SK-N-SH (cell line): ENCODE results near the gene FAM163A. TPM values are rescaled to one million over a fixed set of nuclear protein-coding genes. Genes with fewer than 3 reads are reported as not detected.
"Not testable (repeated sequence)": the region's sequence is repeated elsewhere in the genome, so short reads cannot be mapped to it uniquely, and the experiment has no call there.

Experiments used
- CTCF ChIA-PET: fragments of 300-600, 350-600 bp; formaldehyde crosslinking; extraction: SDS; loops from one replicate; lab custom pipeline; 2021; lab: Yijun Ruan, JAX
- POLR2A ChIA-PET: fragments of 350-600 bp; sonication (Branson Sonifier 250); formaldehyde crosslinking; extraction: SDS; loops from one replicate; lab custom pipeline; 2020; ENCODE audit warnings: antibody characterized with exemption, inconsistent platforms; lab: Yijun Ruan, JAX
- DNase-seq: peaks from one replicate; pipeline ENCODE4 v3.0.0; 2012
- H2AFZ ChIP-seq: fragments of 200-600 bp; sonication (generic); 2 replicates; pipeline ENCODE4 v1.8.1; 2016; ENCODE audit warnings: antibody characterized with exemption, mild to moderate bottlenecking, low read depth
- H3F3A ChIP-seq: fragments of 200-600 bp; sonication (generic); replicated peaks from 2 replicates; pipeline ENCODE3; 2016; ENCODE audit warnings: antibody characterized with exemption, mild to moderate bottlenecking; ENCODE audit not compliant: insufficient read depth
- H3K27ac ChIP-seq, 2 experiments: fragments of 200-500 bp in 1 of 2; fragments of 200-600 bp in 1 of 2; sonication (Bioruptor generic) in 1 of 2; sonication (generic), shearing (Covaris generic) in 1 of 2; 2 replicates each; pipeline versions ENCODE4 v1.5.1 to v1.6.1; 2014 to 2016; ENCODE audit warnings: low read depth in 2 of 2, inconsistent platforms in 1 of 2, low read length in 1 of 2, mild to moderate bottlenecking in 1 of 2, mixed read lengths in 1 of 2
- H3K27me3 ChIP-seq: fragments of 200-600 bp; sonication (generic), shearing (Covaris generic); 2 replicates; pipeline ENCODE4 v1.6.1; 2016; ENCODE audit warnings: mixed run types; ENCODE audit not compliant: insufficient read depth
- H3K36me3 ChIP-seq, 2 experiments: fragments of 200-500 bp in 1 of 2; fragments of 200-600 bp in 1 of 2; sonication (Bioruptor generic) in 1 of 2; sonication (generic) in 1 of 2; replicated peaks in 1 of 2; 2 replicates each; pipeline versions ENCODE3 to v1.5.1; 2014 to 2016; ENCODE audit warnings: low read length in 1 of 2, mild to moderate bottlenecking in 1 of 2; ENCODE audit not compliant: insufficient read depth in 2 of 2, control insufficient read depth in 1 of 2
- H3K4me1 ChIP-seq, 2 experiments: fragments of 200-500 bp in 1 of 2; fragments of 200-600 bp in 1 of 2; sonication (Bioruptor generic) in 1 of 2; sonication (generic), shearing (Covaris generic) in 1 of 2; 2 replicates each; pipeline versions ENCODE4 v1.5.1 to v1.6.1; 2014 to 2016; ENCODE audit warnings: low read depth in 1 of 2, low read length in 1 of 2, mixed run types in 1 of 2; ENCODE audit not compliant: insufficient read depth in 2 of 2, control insufficient read depth in 1 of 2
- H3K4me2 ChIP-seq: fragments of 200-600 bp; sonication (generic), shearing (Covaris generic); 2 replicates; pipeline ENCODE4 v1.6.1; 2017; ENCODE audit warnings: mixed run types
- H3K4me3 ChIP-seq, 2 experiments: fragments of 200-500 bp in 1 of 2; fragments of 200-600 bp in 1 of 2; sonication (Bioruptor generic) in 1 of 2; sonication (generic), shearing (Covaris generic) in 1 of 2; 2 replicates each; pipeline versions ENCODE4 v1.5.1 to v1.8.1; 2014 to 2016; ENCODE audit warnings: low read depth in 2 of 2, inconsistent platforms in 1 of 2, low read length in 1 of 2, mild to moderate bottlenecking in 1 of 2, mixed read lengths in 1 of 2, moderate library complexity in 1 of 2
- H3K79me2 ChIP-seq: fragments of 200-600 bp; sonication (generic); 2 replicates; pipeline ENCODE4 v1.8.1; 2017; ENCODE audit warnings: mild to moderate bottlenecking; ENCODE audit not compliant: insufficient read depth
- H3K9ac ChIP-seq: fragments of 200-600 bp; sonication (generic); 2 replicates; pipeline ENCODE4 v1.6.1; 2017; ENCODE audit warnings: mixed run types
- H3K9me2 ChIP-seq: fragments of 200-600 bp; sonication (generic); 2 replicates; pipeline ENCODE4 v1.6.1; 2017; ENCODE audit warnings: mixed run types
- H3K9me3 ChIP-seq: fragments of 200-600 bp; sonication (generic); 2 replicates; pipeline ENCODE4 v1.6.1; 2017; ENCODE audit warnings: mixed run types, mild to moderate bottlenecking, moderate library complexity
- H4K20me1 ChIP-seq: fragments of 200-600 bp; sonication (generic); 2 replicates; pipeline ENCODE4 v1.6.1; 2017; ENCODE audit warnings: mild to moderate bottlenecking, mixed run types; ENCODE audit not compliant: insufficient read depth
- CHD2 ChIP-seq: fragments of 150-350 bp; IDR thresholded peaks from 2 replicates; pipeline ENCODE4 v1.6.1; 2018; ENCODE audit warnings: low read length; ENCODE audit not compliant: partially characterized antibody
- ELF1 ChIP-seq: IDR thresholded peaks from 2 replicates; pipeline ENCODE4 v1.4.0; 2012
- EP300 ChIP-seq, 2 experiments: IDR thresholded peaks; 2 replicates each; pipeline versions ENCODE4 v1.4.0 to v1.6.1; 2012; ENCODE audit warnings: borderline replicate concordance in 1 of 2, low read depth in 1 of 2, low read length in 1 of 2
- EZH2phosphoT487 ChIP-seq: fragments of 200-600 bp; sonication (generic); IDR thresholded peaks from 2 replicates; pipeline ENCODE4 v1.6.1; 2017; ENCODE audit warnings: low read depth, mixed run types, mild to moderate bottlenecking, antibody characterized with exemption, moderate library complexity, borderline replicate concordance
- FOXM1 ChIP-seq: IDR thresholded peaks from 2 replicates; pipeline ENCODE4 v1.4.0; 2012; ENCODE audit warnings: low read depth, mild to moderate bottlenecking
- IRF3 ChIP-seq: fragments of 150-350 bp; IDR thresholded peaks from 2 replicates; pipeline ENCODE4 v1.6.1; 2016; ENCODE audit warnings: mild to moderate bottlenecking, low read depth, low read length
- JUND ChIP-seq: IDR thresholded peaks from 2 replicates; pipeline ENCODE4 v1.4.0; 2012
- MXI1 ChIP-seq: IDR thresholded peaks from 2 replicates; pipeline ENCODE4 v1.6.1; 2012; ENCODE audit warnings: mild to moderate bottlenecking, low read depth, low read length, improper control_type of control experiment
- NFIC ChIP-seq: IDR thresholded peaks from 2 replicates; pipeline ENCODE4 v1.4.0; 2012; ENCODE audit warnings: borderline replicate concordance
- POLR2AphosphoS5 ChIP-seq: IDR thresholded peaks from 2 replicates; pipeline ENCODE4 v1.6.1; 2012; ENCODE audit warnings: low read depth, low read length
- RAD21 ChIP-seq: IDR thresholded peaks from 2 replicates; pipeline ENCODE4 v1.6.1; 2012; ENCODE audit warnings: mild to moderate bottlenecking, low read length
- RCOR1 ChIP-seq: fragments of 150-350 bp; IDR thresholded peaks from 2 replicates; pipeline ENCODE4 v1.6.1; 2017; ENCODE audit warnings: antibody characterized with exemption, low read length
- RFX5 ChIP-seq: IDR thresholded peaks from 2 replicates; pipeline ENCODE4 v1.6.1; 2012; ENCODE audit warnings: mild to moderate bottlenecking, improper control_type of control experiment, low read length
- RXRA ChIP-seq: IDR thresholded peaks from 2 replicates; pipeline ENCODE4 v1.4.0; 2012; ENCODE audit warnings: low read depth, mild to moderate bottlenecking, borderline replicate concordance
- SIN3A ChIP-seq: IDR thresholded peaks from 2 replicates; pipeline ENCODE4 v1.6.1; 2012; ENCODE audit warnings: low read depth, mild to moderate bottlenecking, low read length, moderate library complexity, borderline replicate concordance
- SMC3 ChIP-seq: IDR thresholded peaks from 2 replicates; pipeline ENCODE4 v1.6.1; 2012; ENCODE audit warnings: low read depth, low read length, improper control_type of control experiment
- TAF1 ChIP-seq: IDR thresholded peaks from 2 replicates; pipeline ENCODE4 v1.6.1; 2012; ENCODE audit warnings: low read depth, mild to moderate bottlenecking, low read length, moderate library complexity, borderline replicate concordance
- TCF12 ChIP-seq: IDR thresholded peaks from 2 replicates; pipeline ENCODE4 v1.4.0; 2012
- TEAD4 ChIP-seq: IDR thresholded peaks from 2 replicates; pipeline ENCODE4 v1.4.0; 2012; ENCODE audit warnings: mild to moderate bottlenecking, borderline replicate concordance; ENCODE audit not compliant: insufficient read depth
- USF1 ChIP-seq: IDR thresholded peaks from 2 replicates; pipeline ENCODE4 v1.4.0; 2012; ENCODE audit warnings: low read depth, borderline replicate concordance
- USF2 ChIP-seq: fragments of 150-350 bp; IDR thresholded peaks from 2 replicates; pipeline ENCODE4 v1.6.1; 2017; ENCODE audit warnings: antibody characterized with exemption, low read length, low read depth, borderline replicate concordance
- WGBS: methylation state at CpG from one replicate; pipeline ENCODE4 v1.1.6; 2017; ENCODE audit warnings: low lambda C conversion rate; 5-methylcytosine and 5-hydroxymethylcytosine counted together
- polyA plus RNA-seq, 3 experiments: library from polyadenylated mRNA; depleted of rRNA; stranded (reverse); fragments of >200 nt; gene quantifications; 2 replicates each; pipeline ENCODE4 v1.2.3, GENCODE V29; 2012
- TF ChIP-seq, protein P1 (sequence below): fragments of 200-600 bp; sonication (generic); IDR thresholded peaks from 2 replicates; pipeline ENCODE4 v1.6.1; 2017; ENCODE audit warnings: antibody characterized with exemption, mild to moderate bottlenecking, moderate library complexity

FAM163A gene
- polyA plus RNA-seq, 1 of the 3 experiments (the other 2 are of a cell fraction), result 0.43 TPM

- 95% methylated on average over 3 of the region's 3 CpGs for WGBS
- Histone ChIP-seq H3K9me3 (no peaks in the 10 kb centered on the region), H3K9ac (no peak overlapping the region), H3K9me2 (no peaks in the 10 kb centered on the region), H3K36me3 (peaks cover 77 to 80% of the 10 kb centered on the region in 2 experiments), H3K79me2 (peaks cover 8% of the 10 kb centered on the region; the same call in 1 of the 2 replicates), H3K27ac (no peak overlapping the region), H3K4me1 (no peaks in the 10 kb centered on the region), H3F3A (no peaks in the 10 kb centered on the region), H3K27me3 (no peaks in the 10 kb centered on the region), H3K4me3 (no peak overlapping the region), H2AFZ (no peak overlapping the region), H4K20me1 (no peaks in the 10 kb centered on the region), H3K4me2 (no peak overlapping the region)
- TF ChIP-seq RAD21 (no peak), SIN3A (no peak), NFIC (no peak), USF1 (no peak), JUND (no peak), POLR2AphosphoS5 (no peak), MXI1 (no peak), TEAD4 (no peak), IRF3 (no peak), TAF1 (no peak), EP300 (IDR thresholded peaks at IDR 0.05; ENCODE audit: borderline replicate concordance in 1 of 2, low read depth in 1 of 2, low read length in 1 of 2) (no peak), CHD2 (no peak), TCF12 (no peak), ELF1 (no peak), SMC3 (no peak), FOXM1 (no peak)
- POLR2A ChIA-PET, result no interaction called here
- no peak for DNase-seq
- CTCF ChIA-PET, result interaction anchor here (0.9 to 2.2 kb wide), 3 partner anchors 13 to 33 kb away, joined by 3 to 11 read pairs (median 4); no protein-coding TSS in a partner anchor
These were observed 105.1 kb downstream of the FAM163A start for GRCh38 chr1:179848233-179848632.

GRCh38 chr1:179853102-179853501, 110.0 kb downstream of the FAM163A start:
- DNase-seq, result no peak
- Histone ChIP-seq H3K9me3 (no peaks in the 10 kb centered on the region), H3K36me3 (peaks cover 72 to 80% of the 10 kb centered on the region in 2 experiments), H2AFZ (no peak overlapping the region), H4K20me1 (no peaks in the 10 kb centered on the region), H3F3A (peaks cover 6% of the 10 kb centered on the region), H3K4me3 (no peak overlapping the region), H3K27ac (no peak overlapping the region), H3K27me3 (no peaks in the 10 kb centered on the region), H3K79me2 (peaks cover 4% of the 10 kb centered on the region), H3K9me2 (no peaks in the 10 kb centered on the region), H3K4me1 (no peaks in the 10 kb centered on the region), H3K9ac (no peak overlapping the region), H3K4me2 (no peak overlapping the region)
- ChIA-PET POLR2A (no interaction called here), CTCF (interaction anchor here (1.1 to 1.7 kb wide), 3 partner anchors 15 to 38 kb away, joined by 3 to 7 read pairs (median 5); no protein-coding TSS in a partner anchor)
- TF ChIP-seq NFIC (no peak), RCOR1 (no peak), RXRA (no peak), USF2 (no peak), RFX5 (no peak), ELF1 (no peak), EZH2phosphoT487 (no peak), CHD2 (no peak)
- TF ChIP-seq, protein P1, sequence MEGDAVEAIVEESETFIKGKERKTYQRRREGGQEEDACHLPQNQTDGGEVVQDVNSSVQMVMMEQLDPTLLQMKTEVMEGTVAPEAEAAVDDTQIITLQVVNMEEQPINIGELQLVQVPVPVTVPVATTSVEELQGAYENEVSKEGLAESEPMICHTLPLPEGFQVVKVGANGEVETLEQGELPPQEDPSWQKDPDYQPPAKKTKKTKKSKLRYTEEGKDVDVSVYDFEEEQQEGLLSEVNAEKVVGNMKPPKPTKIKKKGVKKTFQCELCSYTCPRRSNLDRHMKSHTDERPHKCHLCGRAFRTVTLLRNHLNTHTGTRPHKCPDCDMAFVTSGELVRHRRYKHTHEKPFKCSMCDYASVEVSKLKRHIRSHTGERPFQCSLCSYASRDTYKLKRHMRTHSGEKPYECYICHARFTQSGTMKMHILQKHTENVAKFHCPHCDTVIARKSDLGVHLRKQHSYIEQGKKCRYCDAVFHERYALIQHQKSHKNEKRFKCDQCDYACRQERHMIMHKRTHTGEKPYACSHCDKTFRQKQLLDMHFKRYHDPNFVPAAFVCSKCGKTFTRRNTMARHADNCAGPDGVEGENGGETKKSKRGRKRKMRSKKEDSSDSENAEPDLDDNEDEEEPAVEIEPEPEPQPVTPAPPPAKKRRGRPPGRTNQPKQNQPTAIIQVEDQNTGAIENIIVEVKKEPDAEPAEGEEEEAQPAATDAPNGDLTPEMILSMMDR, result no peak
- 88% methylated on average over 1 of the region's 1 CpG for WGBS

GRCh38 chr1:179855831-179856230, 112.7 kb downstream of the FAM163A start:
- H3K4me3 ChIP-seq, H3K9me2 ChIP-seq, POLR2A ChIA-PET, H3K9me3 ChIP-seq, H3K27me3 ChIP-seq, DNase-seq, H2AFZ ChIP-seq, H3K27ac ChIP-seq, H4K20me1 ChIP-seq, H3K4me1 ChIP-seq, H3K4me2 ChIP-seq, H3K9ac ChIP-seq: not testable (repeated sequence)
- CTCF ChIA-PET, result interaction anchor here (1.4 kb wide), 1 partner anchor 149 kb away, joined by 4 read pairs; no protein-coding TSS in a partner anchor
- Histone ChIP-seq H3K79me2 (peaks cover 15% of the 10 kb centered on the region), H3F3A (peaks cover 18% of the 10 kb centered on the region), H3K36me3 (peaks cover 66 to 78% of the 10 kb centered on the region in 2 experiments)
- WGBS, result 97% methylated on average over 4 of the region's 4 CpGs
